ENCODE data around the gene ANXA10.

ANXA10 gene, protein sequence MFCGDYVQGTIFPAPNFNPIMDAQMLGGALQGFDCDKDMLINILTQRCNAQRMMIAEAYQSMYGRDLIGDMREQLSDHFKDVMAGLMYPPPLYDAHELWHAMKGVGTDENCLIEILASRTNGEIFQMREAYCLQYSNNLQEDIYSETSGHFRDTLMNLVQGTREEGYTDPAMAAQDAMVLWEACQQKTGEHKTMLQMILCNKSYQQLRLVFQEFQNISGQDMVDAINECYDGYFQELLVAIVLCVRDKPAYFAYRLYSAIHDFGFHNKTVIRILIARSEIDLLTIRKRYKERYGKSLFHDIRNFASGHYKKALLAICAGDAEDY

DNA sequence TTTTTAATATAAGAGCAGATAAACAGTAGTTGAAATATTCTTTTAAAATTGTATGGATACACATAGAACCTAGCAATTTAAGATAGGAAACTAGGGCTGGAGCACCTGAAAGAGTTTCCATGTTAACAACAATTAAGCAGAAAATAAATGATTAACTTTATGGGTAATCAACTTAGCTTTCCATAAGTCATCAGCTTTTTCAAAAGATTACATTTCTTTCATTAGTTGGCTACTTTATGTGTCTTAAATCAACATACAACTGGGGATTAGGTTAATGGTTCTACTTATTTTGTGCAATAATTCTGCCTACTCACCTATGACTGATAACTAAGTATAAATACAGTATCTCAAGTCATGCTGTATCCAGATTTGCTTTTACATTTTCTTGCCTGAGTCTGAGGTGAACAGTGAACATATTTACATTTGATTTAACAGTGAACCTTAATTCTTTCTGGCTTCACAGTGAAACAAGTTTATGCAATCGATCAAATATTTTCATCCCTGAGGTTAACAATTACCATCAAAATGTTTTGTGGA lies at the start of gene ANXA10:
Gene ANXA10, plus strand, starts transcription at position 362 of the 537 bp plus-strand sequence. Its CDS starts 164 bp downstream, at position 526.
- no peak within 1 kb of the TSS for H3K4me3 ChIP-seq (replicated peaks in 1 of 2; ENCODE audit: low read depth in 2 of 2, low read length in 2 of 2)
- DNase-seq (ENCODE audit: low read depth in 2 of 2) = no peak
- TF ChIP-seq, protein P1, sequence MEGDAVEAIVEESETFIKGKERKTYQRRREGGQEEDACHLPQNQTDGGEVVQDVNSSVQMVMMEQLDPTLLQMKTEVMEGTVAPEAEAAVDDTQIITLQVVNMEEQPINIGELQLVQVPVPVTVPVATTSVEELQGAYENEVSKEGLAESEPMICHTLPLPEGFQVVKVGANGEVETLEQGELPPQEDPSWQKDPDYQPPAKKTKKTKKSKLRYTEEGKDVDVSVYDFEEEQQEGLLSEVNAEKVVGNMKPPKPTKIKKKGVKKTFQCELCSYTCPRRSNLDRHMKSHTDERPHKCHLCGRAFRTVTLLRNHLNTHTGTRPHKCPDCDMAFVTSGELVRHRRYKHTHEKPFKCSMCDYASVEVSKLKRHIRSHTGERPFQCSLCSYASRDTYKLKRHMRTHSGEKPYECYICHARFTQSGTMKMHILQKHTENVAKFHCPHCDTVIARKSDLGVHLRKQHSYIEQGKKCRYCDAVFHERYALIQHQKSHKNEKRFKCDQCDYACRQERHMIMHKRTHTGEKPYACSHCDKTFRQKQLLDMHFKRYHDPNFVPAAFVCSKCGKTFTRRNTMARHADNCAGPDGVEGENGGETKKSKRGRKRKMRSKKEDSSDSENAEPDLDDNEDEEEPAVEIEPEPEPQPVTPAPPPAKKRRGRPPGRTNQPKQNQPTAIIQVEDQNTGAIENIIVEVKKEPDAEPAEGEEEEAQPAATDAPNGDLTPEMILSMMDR (IDR thresholded peaks at IDR 0.05; ENCODE audit: low read depth, low read length) = no peak

DNA sequence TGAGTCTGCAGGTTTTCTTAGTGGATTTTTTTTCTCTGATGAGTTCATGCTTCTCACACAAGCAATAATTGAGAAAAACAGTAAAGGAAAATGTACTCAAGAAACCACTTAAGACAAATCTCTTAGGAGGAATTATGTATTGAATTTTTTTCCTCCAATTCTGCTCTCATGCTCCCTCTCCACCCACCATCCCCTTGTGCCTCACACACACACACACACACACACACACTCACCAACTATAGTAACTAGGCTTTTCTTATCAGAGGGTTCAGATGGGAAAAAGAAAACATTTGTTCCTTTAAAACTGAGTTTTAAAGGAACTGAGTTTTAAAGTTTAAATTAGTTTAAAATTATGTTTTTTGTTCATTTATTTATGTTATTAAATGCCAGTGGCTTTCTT lies 47.0 kb upstream of the ANXA10 start:
- TF ChIP-seq, protein P1 (IDR thresholded peaks at IDR 0.05; ENCODE audit: low read depth, low read length) = no peak
- peak in 1 of 2 donors; percentile 25 for DNase-seq (ENCODE audit: low read depth in 2 of 2)
- H3K4me3 ChIP-seq (replicated peaks in 1 of 2; ENCODE audit: low read depth in 2 of 2, low read length in 2 of 2) = no peak overlapping the region

DNA sequence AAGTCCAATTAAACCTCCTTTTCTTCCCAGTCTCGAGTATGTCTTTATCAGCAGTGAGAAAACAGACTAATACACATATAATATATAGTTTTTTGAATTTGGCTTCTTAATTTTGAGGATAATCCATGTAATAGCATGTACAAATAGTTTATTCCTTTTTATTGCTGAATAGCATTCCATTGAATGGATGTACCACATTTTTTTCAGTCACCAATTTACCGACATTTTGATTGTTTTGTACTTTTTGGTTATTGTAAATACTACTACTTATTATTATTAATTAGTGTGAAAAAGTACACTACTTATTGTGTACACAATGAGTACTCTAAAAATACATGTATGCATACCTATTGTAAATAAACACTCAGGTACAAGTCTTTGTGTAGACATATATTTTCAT lies 42.3 kb upstream of the ANXA10 start:
- H3K4me3 ChIP-seq (replicated peaks in 1 of 2; ENCODE audit: low read depth in 2 of 2, low read length in 2 of 2) = no peak overlapping the region
- DNase-seq (ENCODE audit: low read depth in 2 of 2) = no peak
- TF ChIP-seq, protein P1 (IDR thresholded peaks at IDR 0.05; ENCODE audit: low read depth, low read length) = no peak

DNA sequence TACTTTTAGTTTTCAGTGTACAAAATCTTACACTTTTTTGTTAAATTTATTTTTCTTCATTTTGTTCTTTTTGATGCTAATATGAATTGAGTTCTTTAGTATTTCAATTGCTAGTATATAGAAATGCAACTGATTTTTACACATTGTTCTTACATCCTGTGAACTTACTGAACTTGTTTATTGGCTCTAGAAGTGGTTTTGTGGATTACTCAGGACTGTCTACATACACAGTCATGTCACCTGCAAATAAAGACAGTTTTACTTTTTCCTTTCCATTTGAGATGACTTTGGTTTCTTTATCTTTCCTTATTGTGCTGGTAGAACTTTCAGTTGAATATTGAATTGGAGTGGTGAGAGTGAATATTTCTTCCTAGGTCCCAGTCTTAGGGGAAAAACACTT lies 40.8 kb upstream of the ANXA10 start:
- H3K4me3 ChIP-seq (replicated peaks in 1 of 2; ENCODE audit: low read depth in 2 of 2, low read length in 2 of 2) = no peak overlapping the region
- TF ChIP-seq, protein P1 (IDR thresholded peaks at IDR 0.05; ENCODE audit: low read depth, low read length) = no peak
- no peak for DNase-seq (ENCODE audit: low read depth in 2 of 2)

DNA sequence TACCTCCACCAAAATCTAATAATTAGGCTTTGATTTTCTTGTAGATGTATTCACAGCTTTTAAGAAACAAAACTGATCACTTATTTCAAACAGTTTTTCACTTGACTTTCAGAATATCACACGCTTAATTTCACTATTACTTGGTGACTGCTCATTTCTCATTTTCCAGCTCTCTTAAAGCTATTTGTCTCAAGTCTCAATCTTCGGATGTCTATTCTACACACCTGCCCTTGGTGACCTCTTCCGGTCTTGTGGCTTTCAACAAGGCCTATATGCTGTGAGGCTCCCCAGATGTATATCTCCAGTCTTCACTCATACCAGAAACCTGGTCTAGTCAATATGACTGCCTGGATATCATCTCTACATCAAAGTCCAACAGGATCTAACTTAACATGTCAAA lies 34.9 kb upstream of the ANXA10 start:
- no peak for DNase-seq (ENCODE audit: low read depth in 2 of 2)
- TF ChIP-seq, protein P1 (IDR thresholded peaks at IDR 0.05; ENCODE audit: low read depth, low read length) = no peak
- no peak overlapping the region for H3K4me3 ChIP-seq (replicated peaks in 1 of 2; ENCODE audit: low read depth in 2 of 2, low read length in 2 of 2)

DNA sequence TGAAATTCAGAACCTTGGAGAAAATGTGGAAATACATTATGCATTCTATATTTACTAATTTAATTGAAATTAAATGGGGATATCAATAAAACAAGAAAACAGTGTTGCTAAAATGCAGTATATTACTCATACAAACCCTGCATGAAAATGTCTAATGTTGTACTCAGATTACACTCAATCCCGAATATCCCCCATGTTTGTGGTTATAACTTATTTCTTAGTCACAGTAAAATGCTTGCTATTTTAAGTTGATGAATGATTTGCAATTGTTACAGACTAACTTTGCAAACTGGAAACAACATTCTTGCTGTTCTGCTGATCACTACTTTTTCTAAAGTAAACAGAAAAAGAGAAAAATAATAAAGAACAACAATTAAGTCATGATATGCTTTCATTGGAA lies 33.1 kb upstream of the ANXA10 start:
- TF ChIP-seq, protein P1 (IDR thresholded peaks at IDR 0.05; ENCODE audit: low read depth, low read length) = no peak

More for the DNA sequence above, 33.1 kb upstream of the ANXA10 start:
- DNase-seq (ENCODE audit: low read depth in 2 of 2) = peak; percentile 35 to 81
- no peak overlapping the region for H3K4me3 ChIP-seq (replicated peaks in 1 of 2; ENCODE audit: low read depth in 2 of 2, low read length in 2 of 2)

Data from cardiac fibroblast (primary cell).